ENCODE measurements around the gene HAGH.

HAGH gene

DNA sequence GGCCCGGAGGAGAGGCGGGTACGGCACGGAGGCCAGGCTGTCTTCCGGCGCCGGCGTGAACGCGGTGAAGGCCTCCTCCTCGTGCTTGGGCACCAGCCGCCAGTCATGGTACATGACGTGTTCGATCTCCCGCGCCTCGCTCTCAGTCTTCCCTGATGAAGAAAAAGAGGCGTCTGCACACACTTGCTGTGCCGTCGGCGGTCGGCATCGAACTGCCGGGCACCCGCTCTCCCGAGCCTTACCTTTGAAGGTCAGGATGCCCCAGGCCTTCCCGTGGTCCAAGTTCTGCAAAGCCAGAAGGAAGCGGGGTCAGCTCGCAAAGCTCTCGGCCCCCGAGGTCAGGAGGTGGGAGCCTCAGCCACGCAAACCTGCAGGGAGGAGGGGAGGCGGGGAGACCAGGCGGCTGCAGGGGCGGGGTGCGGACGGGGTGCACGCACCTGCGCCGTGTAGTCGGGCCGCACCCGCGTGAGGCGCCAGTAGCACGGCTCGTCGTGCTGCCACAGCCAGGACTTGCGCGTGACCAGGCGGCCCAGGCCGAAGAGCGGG, 54.2 kb downstream of the HAGH start, which contains the start of gene EME2:
Gene EME2, plus strand, starts transcription at position 449 of the 546 bp plus-strand sequence. CDS start 418 bp downstream, outside the sequence.
- Mint-ChIP-seq H3K27ac (peak within 1 kb of the TSS; percentile 99), H3K4me1 (ENCODE audit: low read depth) (peaks cover 20% of the 10 kb centered on the region), H3K4me3 (peak within 1 kb of the TSS; percentile 96), H3K9me3 (no peaks in the 10 kb centered on the region), H3K27me3 (no peaks in the 10 kb centered on the region), H3K36me3 (ENCODE audit: low read depth) (peaks cover 64% of the 10 kb centered on the region)
- peak; percentile 79 for DNase-seq

DNA sequence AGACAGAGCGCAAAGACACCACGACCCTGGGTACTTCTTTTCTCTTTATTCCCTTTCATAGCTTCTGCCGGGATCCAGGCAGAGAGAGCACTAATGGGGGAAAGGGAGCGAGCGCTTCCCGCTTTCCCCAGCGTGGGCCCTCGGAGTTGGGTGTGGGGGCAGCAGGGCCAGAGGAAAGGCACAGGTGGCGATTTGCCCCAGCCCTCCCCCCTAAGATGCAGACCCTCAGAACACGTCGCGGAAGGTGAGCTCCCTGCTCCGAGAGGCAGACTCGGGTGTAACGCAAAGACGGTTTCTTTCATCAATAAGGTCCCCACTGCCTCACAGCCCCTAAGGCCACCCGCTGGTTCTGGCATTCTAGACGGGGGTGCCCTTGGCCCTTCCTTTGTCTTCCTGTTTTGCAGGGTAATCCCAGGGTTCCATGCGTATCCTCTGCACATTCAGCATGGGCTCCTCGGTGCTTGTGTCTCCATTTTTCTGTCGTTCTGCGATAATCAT, 54.7 kb downstream of the HAGH start:
- no peak for DNase-seq
- H3K4me3 Mint-ChIP-seq: peak overlapping the region; percentile 96
- no peaks in the 10 kb centered on the region for H3K9me3 Mint-ChIP-seq
- peaks cover 20% of the 10 kb centered on the region for H3K4me1 Mint-ChIP-seq (ENCODE audit: low read depth)
- H3K27me3 Mint-ChIP-seq: no peaks in the 10 kb centered on the region
- peaks cover 65% of the 10 kb centered on the region for H3K36me3 Mint-ChIP-seq (ENCODE audit: low read depth)
- peak overlapping the region; percentile 99 for H3K27ac Mint-ChIP-seq

DNA sequence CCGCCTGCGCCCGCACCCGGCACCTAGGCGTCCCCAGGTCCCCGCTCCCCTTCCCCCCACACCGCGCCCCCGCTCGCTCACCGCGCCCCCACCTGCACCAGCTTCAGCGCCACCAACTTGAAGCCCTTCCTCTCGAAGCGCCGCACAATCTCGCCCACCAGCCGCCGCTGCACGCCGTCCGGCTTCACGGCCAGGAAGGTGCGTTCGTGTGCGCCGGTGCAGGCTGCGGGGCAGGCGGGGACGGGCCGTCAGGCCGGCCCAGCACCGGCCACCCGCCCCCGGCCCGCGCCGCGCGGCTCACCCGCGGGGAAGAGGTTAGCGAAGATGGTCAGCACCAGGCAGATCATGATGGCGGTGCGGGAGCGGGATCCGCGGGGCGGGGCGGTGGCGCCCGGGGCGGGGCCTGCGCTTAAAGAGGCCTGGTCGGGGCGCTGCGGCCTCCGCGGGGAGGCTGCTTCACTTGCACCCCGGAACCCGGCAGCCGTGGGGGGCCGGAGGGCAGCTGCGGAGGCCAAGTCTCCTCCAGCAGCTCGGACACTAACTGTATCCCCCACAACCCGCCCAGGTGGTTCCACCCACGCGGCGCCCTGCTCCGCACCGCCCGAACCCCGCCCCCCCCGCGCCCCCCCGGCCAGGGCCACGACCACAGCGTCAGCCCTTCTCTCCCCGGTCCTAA, 55.3 kb downstream of the HAGH start, which contains the start of gene NME3:
Gene NME3, minus strand, starts transcription at position 356 of the 676 bp plus-strand sequence. Its CDS starts 9 bp downstream, at position 347.
- Mint-ChIP-seq H3K4me1 (ENCODE audit: low read depth) (peaks cover 20% of the 10 kb centered on the region), H3K27ac (peak within 1 kb of the TSS; percentile 99), H3K36me3 (ENCODE audit: low read depth) (peaks cover 62% of the 10 kb centered on the region), H3K4me3 (peak within 1 kb of the TSS; percentile 96), H3K9me3 (no peaks in the 10 kb centered on the region), H3K27me3 (no peaks in the 10 kb centered on the region)
- peak; percentile 91 for DNase-seq

DNA sequence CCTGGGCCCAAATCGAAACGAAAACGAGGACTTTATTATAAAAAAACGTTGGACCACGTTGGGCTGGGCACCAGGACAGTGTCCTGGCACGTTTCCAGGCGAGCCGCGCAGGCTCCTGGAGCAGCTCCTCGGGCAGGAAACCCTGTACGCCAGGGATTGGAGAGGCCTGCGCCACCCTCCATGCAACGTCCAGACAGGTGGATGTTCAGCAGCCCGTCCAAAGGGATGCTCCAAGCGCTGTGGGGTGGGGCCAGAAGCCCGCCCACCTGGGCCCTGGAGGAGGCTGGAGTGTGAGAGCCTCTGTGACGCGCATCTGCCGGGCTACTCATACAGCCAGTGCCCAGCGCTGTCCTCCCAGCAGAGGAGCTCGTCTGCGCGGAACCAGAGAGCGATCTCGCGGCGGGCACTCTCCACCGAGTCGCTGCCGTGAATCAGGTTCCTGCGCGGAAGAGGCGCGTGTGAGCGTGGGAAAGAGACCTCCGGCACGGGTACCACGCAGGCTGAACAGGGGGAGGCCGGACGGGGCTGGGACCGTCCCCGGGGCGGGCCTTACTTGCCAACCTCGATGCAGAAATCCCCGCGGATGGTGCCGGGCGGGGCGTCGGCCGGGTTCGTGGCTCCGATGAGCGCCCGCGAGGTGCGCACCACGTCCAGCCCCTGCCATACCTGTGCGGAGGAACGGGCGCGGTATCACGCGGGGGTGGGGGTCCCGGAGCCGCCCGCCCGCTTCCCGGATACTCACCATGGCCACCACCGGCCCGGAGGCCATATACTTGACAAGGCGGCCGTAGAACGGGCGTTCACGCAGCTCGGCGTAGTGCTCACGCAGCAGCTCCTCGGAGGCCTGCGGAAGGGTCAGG, 56.1 kb downstream of the HAGH start:
- H3K4me1 Mint-ChIP-seq (ENCODE audit: low read depth): peaks cover 20% of the 10 kb centered on the region
- peaks cover 65% of the 10 kb centered on the region for H3K36me3 Mint-ChIP-seq (ENCODE audit: low read depth)
- peak; percentile 77 for DNase-seq
- H3K9me3 Mint-ChIP-seq: no peaks in the 10 kb centered on the region
- H3K27me3 Mint-ChIP-seq: no peaks in the 10 kb centered on the region
- H3K4me3 Mint-ChIP-seq: peak overlapping the region; percentile 96
- peak overlapping the region; percentile 89 for H3K27ac Mint-ChIP-seq

DNA sequence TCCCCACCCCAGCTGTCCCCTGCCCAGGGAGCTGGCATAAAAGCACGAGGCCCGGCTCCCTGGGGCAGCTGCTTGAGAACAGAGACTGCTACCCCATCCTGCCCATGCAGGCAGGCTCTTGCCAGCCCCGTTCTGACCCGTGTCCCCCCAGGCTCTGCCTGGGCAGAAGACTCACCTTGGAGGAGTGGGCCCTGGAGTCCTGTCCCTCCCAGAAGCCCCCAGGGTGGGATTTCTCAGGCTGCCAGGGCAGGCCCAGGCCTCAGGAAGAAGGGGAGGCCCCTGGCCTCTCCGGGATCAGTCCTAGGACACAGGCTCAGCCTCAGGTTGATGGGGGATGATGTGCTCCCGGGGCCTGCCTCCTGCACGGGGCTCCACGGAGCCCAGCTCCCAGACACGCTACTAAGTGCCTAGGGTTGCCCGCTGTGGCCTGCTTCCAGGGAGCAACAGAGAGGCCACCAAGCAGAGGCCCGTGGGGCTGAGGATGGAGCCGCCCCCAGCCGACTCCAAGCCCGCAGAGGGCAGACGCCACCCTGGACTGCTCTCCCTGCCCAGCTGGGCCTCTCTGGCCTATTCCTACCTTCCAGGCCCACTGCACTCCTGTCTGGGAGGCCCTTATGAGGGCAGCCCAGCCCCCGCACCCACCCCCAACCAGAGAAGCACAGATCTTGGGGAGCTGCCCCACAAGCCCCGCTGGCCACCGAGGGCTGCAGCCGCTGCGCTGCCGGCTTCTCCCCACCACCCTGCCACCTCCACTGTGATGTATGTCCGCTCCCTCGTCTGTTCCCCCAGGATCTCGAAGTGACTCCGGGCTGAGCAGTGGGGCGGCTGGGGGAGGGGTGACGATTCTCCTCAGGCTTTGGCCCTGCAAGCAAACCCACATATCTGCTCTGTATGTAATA, 57.0 kb downstream of the HAGH start:
- Mint-ChIP-seq H3K27ac (peak overlapping the region; percentile 89), H3K9me3 (no peaks in the 10 kb centered on the region), H3K36me3 (ENCODE audit: low read depth) (peaks cover 65% of the 10 kb centered on the region), H3K4me3 (peak overlapping the region; percentile 96), H3K27me3 (no peaks in the 10 kb centered on the region), H3K4me1 (ENCODE audit: low read depth) (peaks cover 16% of the 10 kb centered on the region)
- no peak for DNase-seq

DNA sequence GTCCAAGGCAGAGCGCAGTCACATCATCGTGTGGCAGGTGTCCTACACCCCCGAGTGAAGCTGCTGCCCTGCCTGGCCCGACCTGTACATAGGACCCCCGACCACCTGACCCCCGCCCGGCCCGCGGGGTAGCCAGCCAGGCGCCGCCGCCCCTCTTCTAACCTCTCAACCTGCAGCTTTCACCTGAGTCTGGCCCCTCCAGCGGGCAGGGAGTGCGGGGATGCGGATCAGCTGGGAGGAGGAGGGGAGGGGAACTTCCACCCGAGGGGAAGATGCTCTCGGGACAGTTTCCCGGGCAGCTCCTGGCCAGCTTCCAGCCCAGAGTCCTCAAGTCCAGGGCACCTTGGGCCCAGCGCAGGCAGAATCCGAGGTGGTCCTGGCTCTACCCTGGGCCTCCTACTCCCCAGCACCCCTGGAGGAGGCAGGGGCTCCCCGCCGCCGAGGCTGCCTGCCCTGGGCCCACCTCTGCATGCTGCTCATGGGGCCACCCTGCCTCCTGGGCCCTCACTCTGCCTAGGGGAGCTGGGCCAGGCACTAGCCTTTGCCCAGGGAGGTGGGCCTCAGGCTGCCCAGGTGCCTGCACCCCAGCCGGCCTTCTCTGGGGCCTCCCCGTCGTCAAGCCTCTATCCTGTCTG, 57.7 kb downstream of the HAGH start:
- no peak overlapping the region for H3K4me3 Mint-ChIP-seq
- DNase-seq: no peak
- H3K27ac Mint-ChIP-seq: peak overlapping the region; percentile 69
- peaks cover 64% of the 10 kb centered on the region for H3K36me3 Mint-ChIP-seq (ENCODE audit: low read depth)
- no peaks in the 10 kb centered on the region for H3K27me3 Mint-ChIP-seq
- peaks cover 11% of the 10 kb centered on the region for H3K4me1 Mint-ChIP-seq (ENCODE audit: low read depth)
- H3K9me3 Mint-ChIP-seq: no peaks in the 10 kb centered on the region

DNA sequence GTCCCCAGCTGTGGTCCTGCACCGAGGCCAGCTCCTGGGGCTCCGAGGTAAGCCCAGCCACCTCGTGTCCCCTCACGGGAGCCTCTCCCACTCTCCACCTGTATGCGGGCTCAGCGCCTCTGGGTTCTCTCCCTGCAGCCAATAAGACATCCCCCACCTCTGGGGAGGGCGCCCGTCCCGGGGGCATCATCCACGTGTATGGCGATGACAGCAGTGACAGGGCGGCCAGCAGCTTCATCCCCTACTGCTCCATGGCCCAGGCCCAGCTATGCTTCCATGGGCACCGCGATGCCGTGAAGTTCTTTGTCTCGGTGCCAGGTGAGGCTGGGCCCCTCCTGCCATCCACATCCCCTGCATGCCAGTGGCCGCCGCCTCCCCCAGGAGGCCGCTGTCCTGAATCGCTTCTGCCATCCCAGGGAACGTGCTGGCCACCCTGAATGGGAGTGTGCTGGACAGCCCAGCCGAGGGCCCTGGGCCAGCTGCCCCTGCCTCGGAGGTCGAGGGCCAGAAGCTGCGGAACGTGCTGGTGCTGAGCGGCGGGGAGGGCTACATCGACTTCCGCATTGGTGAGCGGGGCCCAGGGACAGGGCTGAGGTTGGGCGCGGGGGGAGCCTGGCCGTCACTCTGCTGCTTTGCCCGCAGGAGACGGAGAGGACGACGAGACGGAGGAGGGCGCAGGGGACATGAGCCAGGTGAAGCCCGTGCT, 58.4 kb downstream of the HAGH start:
- H3K9me3 Mint-ChIP-seq: no peaks in the 10 kb centered on the region
- peaks cover 63% of the 10 kb centered on the region for H3K36me3 Mint-ChIP-seq (ENCODE audit: low read depth)
- DNase-seq: no peak
- H3K27ac Mint-ChIP-seq: peak overlapping the region; percentile 69
- H3K4me1 Mint-ChIP-seq (ENCODE audit: low read depth): peaks cover 9% of the 10 kb centered on the region
- no peaks in the 10 kb centered on the region for H3K27me3 Mint-ChIP-seq
- no peak overlapping the region for H3K4me3 Mint-ChIP-seq

DNA sequence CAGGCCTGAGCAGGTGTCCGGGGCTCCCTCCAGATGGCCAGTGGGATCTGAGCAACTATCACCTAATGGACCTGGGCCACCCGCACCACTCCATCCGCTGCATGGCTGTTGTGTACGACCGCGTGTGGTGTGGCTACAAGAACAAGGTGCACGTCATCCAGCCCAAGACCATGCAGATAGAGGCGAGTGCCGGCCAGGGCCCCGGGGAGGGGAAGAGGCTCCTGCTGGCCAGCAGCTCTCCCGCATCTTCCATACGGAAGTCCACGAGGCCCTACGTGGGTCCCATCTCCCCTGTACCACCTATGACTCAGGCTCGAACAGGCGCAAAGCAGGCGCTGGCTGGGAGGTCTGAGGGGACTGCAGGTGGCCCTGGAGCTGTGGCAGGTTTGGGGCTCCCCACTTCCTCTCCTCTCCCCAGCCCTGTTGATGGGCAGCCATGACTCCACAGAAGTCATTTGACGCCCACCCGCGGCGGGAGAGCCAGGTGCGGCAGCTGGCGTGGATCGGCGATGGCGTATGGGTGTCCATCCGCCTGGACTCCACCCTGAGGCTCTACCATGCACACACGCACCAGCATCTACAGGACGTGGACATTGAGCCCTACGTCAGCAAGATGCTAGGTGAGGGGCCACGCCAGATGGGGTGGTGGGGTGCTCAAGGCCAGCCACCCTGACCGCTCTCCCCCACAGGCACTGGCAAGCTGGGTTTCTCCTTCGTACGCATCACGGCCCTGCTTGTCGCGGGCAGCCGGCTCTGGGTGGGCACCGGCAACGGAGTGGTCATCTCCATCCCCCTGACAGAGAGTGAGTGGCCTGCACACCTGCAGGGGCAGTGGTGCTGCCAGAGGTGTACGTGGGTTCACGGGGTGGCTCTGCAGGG, 59.3 kb downstream of the HAGH start:
- Mint-ChIP-seq H3K9me3 (no peaks in the 10 kb centered on the region), H3K27me3 (no peaks in the 10 kb centered on the region), H3K4me3 (no peak overlapping the region), H3K36me3 (ENCODE audit: low read depth) (peaks cover 68% of the 10 kb centered on the region), H3K4me1 (ENCODE audit: low read depth) (peaks cover 9% of the 10 kb centered on the region), H3K27ac (peak overlapping the region; percentile 69)
- DNase-seq: no peak

DNA sequence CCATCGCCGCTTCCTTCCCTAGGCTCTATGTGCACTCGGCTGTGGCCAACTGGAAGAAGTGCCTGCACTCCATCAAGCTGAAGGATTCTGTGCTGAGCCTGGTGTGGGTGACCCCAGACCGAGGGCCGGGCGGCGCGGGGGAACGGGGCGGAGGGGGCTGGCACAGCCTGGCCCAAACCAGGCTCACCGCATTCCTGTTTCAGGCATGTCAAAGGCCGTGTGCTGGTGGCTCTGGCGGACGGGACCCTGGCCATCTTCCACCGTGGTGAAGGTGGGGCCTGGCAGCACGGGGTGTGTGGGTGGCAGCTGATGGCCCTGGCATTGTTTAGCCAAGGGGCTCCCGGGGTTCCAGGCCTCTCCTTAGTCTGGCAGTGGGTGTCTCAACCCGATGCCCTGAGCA, 59.9 kb downstream of the HAGH start:
- peak overlapping the region; percentile 69 for H3K27ac Mint-ChIP-seq
- H3K4me3 Mint-ChIP-seq: no peak overlapping the region
- DNase-seq: no peak
- H3K4me1 Mint-ChIP-seq (ENCODE audit: low read depth): peaks cover 9% of the 10 kb centered on the region
- H3K9me3 Mint-ChIP-seq: no peaks in the 10 kb centered on the region
- H3K27me3 Mint-ChIP-seq: no peaks in the 10 kb centered on the region
- H3K36me3 Mint-ChIP-seq (ENCODE audit: low read depth): peaks cover 67% of the 10 kb centered on the region

DNA sequence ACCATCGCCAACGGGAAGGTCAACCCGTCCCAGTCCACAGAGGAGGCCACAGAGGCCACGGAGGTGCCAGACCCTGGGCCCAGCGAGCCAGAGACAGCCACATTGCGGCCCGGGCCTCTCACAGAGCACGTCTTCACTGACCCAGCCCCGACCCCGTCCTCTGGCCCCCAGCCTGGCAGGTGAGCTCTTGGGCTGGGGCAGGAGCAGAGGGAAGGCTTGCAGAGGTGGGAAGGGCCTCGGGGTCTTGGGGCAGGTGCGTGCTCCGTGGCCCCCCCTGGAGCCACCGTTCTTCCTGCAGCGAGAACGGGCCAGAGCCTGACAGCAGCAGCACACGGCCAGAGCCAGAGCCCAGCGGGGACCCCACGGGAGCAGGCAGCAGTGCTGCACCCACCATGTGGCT, 60.4 kb downstream of the HAGH start:
- Mint-ChIP-seq H3K27ac (peak overlapping the region; percentile 33), H3K4me3 (no peak overlapping the region), H3K36me3 (ENCODE audit: low read depth) (peaks cover 70% of the 10 kb centered on the region), H3K4me1 (ENCODE audit: low read depth) (peaks cover 9% of the 10 kb centered on the region), H3K9me3 (no peaks in the 10 kb centered on the region), H3K27me3 (no peaks in the 10 kb centered on the region)
- no peak for DNase-seq

DNA sequence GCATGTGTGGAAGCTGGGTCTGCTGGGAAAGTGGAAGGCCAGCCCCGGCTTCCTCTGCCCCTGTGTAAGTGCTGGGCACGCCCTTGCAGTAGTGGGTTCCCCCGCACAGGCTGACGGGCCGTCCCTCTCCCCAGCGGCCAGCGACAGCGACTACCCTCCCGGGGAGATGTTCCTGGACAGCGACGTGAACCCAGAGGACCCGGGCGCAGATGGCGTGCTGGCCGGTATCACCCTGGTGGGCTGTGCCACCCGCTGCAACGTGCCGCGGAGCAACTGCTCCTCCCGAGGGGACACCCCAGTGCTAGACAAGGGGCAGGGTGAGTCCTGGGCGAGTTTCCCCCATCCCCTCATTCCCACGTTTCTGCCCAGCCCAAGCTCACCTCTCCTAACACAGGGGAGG, 60.8 kb downstream of the HAGH start:
- Mint-ChIP-seq H3K9me3 (no peaks in the 10 kb centered on the region), H3K27me3 (no peaks in the 10 kb centered on the region), H3K27ac (peak overlapping the region; percentile 33), H3K4me1 (ENCODE audit: low read depth) (peaks cover 9% of the 10 kb centered on the region), H3K4me3 (no peak overlapping the region), H3K36me3 (ENCODE audit: low read depth) (peaks cover 74% of the 10 kb centered on the region)
- no peak for DNase-seq

DNA sequence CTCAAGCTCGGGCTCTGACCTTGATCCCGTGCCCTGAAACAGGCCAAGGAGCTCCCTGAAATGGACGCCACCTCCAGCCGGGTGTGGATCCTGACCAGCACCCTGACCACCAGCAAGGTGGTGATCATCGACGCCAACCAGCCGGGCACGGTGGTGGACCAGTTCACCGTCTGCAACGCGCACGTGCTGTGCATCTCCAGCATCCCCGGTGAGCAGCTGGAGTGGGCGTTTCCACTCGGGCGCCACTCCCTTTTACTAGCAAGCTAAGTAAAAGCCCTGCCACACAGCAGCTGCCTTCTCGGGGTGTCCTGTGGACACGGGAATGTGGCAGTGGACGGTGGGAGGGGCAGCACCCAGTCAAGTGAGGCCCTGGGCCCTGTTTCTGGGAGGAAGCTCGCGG, 61.7 kb downstream of the HAGH start:
- H3K4me3 Mint-ChIP-seq: no peak overlapping the region
- peaks cover 3% of the 10 kb centered on the region for H3K4me1 Mint-ChIP-seq (ENCODE audit: low read depth)
- no peak for DNase-seq
- H3K27ac Mint-ChIP-seq: no peak overlapping the region
- H3K27me3 Mint-ChIP-seq: no peaks in the 10 kb centered on the region
- peaks cover 75% of the 10 kb centered on the region for H3K36me3 Mint-ChIP-seq (ENCODE audit: low read depth)
- H3K9me3 Mint-ChIP-seq: no peaks in the 10 kb centered on the region
